GM12892 (cell line): ENCODE measurements around the gene VWA3B.

Experiments used
- POLR2A ChIP-seq: IDR thresholded peaks from 2 replicates; pipeline ENCODE4 v1.6.1; 2011; ENCODE audit warnings: low read depth, low read length, control low read depth
- TAF1 ChIP-seq: IDR thresholded peaks from 2 replicates; pipeline ENCODE4 v1.6.1; 2011; ENCODE audit warnings: low read depth, mild to moderate bottlenecking, control low read depth, low read length, borderline replicate concordance

- TF ChIP-seq POLR2A (no peak), TAF1 (no peak)
These were observed 260.5 kb downstream of the VWA3B start for GRCh38 chr2:98347298-98348065.
